Neuronal stem cell (in vitro differentiated cells): ENCODE data around the gene TTLL10.

ENCODE experiments used
- DNase-seq: peaks from one replicate; pipeline ENCODE4 v3.0.0-alpha.2; 2013; ENCODE audit warnings: low spot score
- H2AFZ ChIP-seq: one replicate; pipeline ENCODE4 v1.6.1; 2013; ENCODE audit warnings: mild to moderate bottlenecking, low read length, inconsistent platforms
- H2AK5ac ChIP-seq: 2 replicates; pipeline ENCODE4 v1.6.1; 2013; ENCODE audit warnings: low read depth, mild to moderate bottlenecking, inconsistent platforms, low read length, moderate library complexity, mixed read lengths
- H2BK120ac ChIP-seq: 2 replicates; pipeline ENCODE4 v1.6.1; 2013; ENCODE audit warnings: low read depth, mild to moderate bottlenecking, inconsistent platforms, low read length, moderate library complexity, mixed read lengths
- H2BK12ac ChIP-seq: one replicate; pipeline ENCODE4 v1.6.1; 2013; ENCODE audit warnings: low read length, inconsistent platforms
- H2BK15ac ChIP-seq: 2 replicates; pipeline ENCODE4 v1.6.1; 2013; ENCODE audit warnings: mild to moderate bottlenecking, low read length, inconsistent platforms, mixed read lengths
- H2BK5ac ChIP-seq: one replicate; pipeline ENCODE4 v1.6.1; 2013; ENCODE audit warnings: inconsistent platforms, mild to moderate bottlenecking, low read length, moderate library complexity
- H3K14ac ChIP-seq: one replicate; pipeline ENCODE4 v1.6.1; 2013; ENCODE audit warnings: low read length, inconsistent platforms
- H3K18ac ChIP-seq: 2 replicates; pipeline ENCODE4 v1.6.1; 2013; ENCODE audit warnings: low read length, inconsistent platforms
- H3K23ac ChIP-seq: 2 replicates; pipeline ENCODE4 v1.6.1; 2013; ENCODE audit warnings: low read depth, mild to moderate bottlenecking, mixed read lengths, low read length, inconsistent platforms; ENCODE audit not compliant: poor library complexity
- H3K27ac ChIP-seq: replicated peaks from 3 replicates; pipeline ENCODE4 v1.5.1; 2013; ENCODE audit warnings: low read length, inconsistent platforms
- H3K27me3 ChIP-seq, 3 experiments: 2 replicates each; pipeline ENCODE4 v1.6.1; 2013; ENCODE audit warnings: low read length in 3 of 3, mild to moderate bottlenecking in 2 of 3, inconsistent platforms in 1 of 3, low read depth in 1 of 3, mixed read lengths in 1 of 3, moderate library complexity in 1 of 3; ENCODE audit not compliant: control insufficient read depth in 3 of 3, insufficient read depth in 3 of 3
- H3K36me3 ChIP-seq, 2 donors: replicated peaks in 1 of 2; 2 replicates each; pipeline ENCODE4 v1.6.1; 2013; ENCODE audit warnings: low read length in 2 of 2; ENCODE audit not compliant: control insufficient read depth in 2 of 2, insufficient read depth in 2 of 2
- H3K4ac ChIP-seq: 2 replicates; pipeline ENCODE4 v1.6.1; 2013; ENCODE audit warnings: inconsistent platforms, mild to moderate bottlenecking, low read length, moderate library complexity
- H3K4me1 ChIP-seq, 2 donors: 1 replicate in 1 of 2; 2 replicates in 1 of 2; pipeline ENCODE4 v1.6.1; 2013; ENCODE audit warnings: low read length in 2 of 2, low read depth in 1 of 2; ENCODE audit not compliant: control insufficient read depth in 2 of 2, insufficient read depth in 1 of 2
- H3K4me2 ChIP-seq: one replicate; pipeline ENCODE4 v1.6.1; 2013; ENCODE audit warnings: mild to moderate bottlenecking, low read length, inconsistent platforms; ENCODE audit not compliant: insufficient read depth, poor library complexity, severe bottlenecking
- H3K4me3 ChIP-seq, 2 donors: 2 replicates each; pipeline ENCODE4 v1.5.1; 2013; ENCODE audit warnings: low read length in 2 of 2, mild to moderate bottlenecking in 2 of 2, inconsistent platforms in 1 of 2, moderate library complexity in 1 of 2
- H3K79me1 ChIP-seq: one replicate; pipeline ENCODE4 v1.6.1; 2013; ENCODE audit warnings: low read depth, mild to moderate bottlenecking, inconsistent platforms, low read length, moderate library complexity
- H3K9ac ChIP-seq: one replicate; pipeline ENCODE4 v1.6.1; 2013; ENCODE audit warnings: mild to moderate bottlenecking, low read depth, low read length, inconsistent platforms; ENCODE audit not compliant: poor library complexity
- H3K9me3 ChIP-seq, 2 donors: replicated peaks in 1 of 2; 2 replicates each; pipeline versions ENCODE3 to v1.6.1; 2013; ENCODE audit warnings: low read length in 2 of 2, mild to moderate bottlenecking in 2 of 2, inconsistent platforms in 1 of 2, low read depth in 1 of 2, mixed read lengths in 1 of 2, moderate library complexity in 1 of 2; ENCODE audit not compliant: control insufficient read depth in 2 of 2, insufficient read depth in 1 of 2
- H4K8ac ChIP-seq: one replicate; pipeline ENCODE4 v1.6.1; 2013; ENCODE audit warnings: low read depth, mild to moderate bottlenecking, inconsistent platforms, low read length, moderate library complexity
- H4K91ac ChIP-seq: one replicate; pipeline ENCODE4 v1.6.1; 2013; ENCODE audit warnings: low read length, low read depth, mild to moderate bottlenecking, inconsistent platforms; ENCODE audit not compliant: poor library complexity
- WGBS, 2 donors: extraction: QIAGEN DNeasy Blood & Tissue Kit; methylation state at CpG; one replicate each; pipeline ENCODE4 v1.1.7; 2013; ENCODE audit warnings: missing lambda C conversion rate in 2 of 2, mixed read lengths in 1 of 2; ENCODE audit not compliant: insufficient read length in 2 of 2, insufficient replicate concordance in 1 of 2; ENCODE audit errors: extremely low coverage in 2 of 2; 5-methylcytosine and 5-hydroxymethylcytosine counted together

Gene TTLL10

GRCh38 chr1:1211541-1212441, 38.1 kb downstream of the TTLL10 start:
- Histone ChIP-seq H2BK120ac (no peak overlapping the region), H3K27ac (no peak overlapping the region), H3K9me3 (no peaks in the 10 kb centered on the region), H3K4me2 (no peak overlapping the region), H3K4ac (no peak overlapping the region), H4K91ac (no peak overlapping the region), H3K9ac (peak overlapping the region; percentile 60), H4K8ac (no peak overlapping the region), H3K23ac (peak overlapping the region; percentile 65), H3K36me3 (peaks cover 0 to 12% of the 10 kb centered on the region in 2 donors), H2BK15ac (no peak overlapping the region), H2AK5ac (peak overlapping the region; percentile 75), H3K18ac (peak overlapping the region; percentile 38), H2BK5ac (no peak overlapping the region), H3K27me3 (peaks cover 0 to 9% (median 5%) of the 10 kb centered on the region in 3 experiments), H3K4me3 (no peak overlapping the region), H3K79me1 (peaks cover 1% of the 10 kb centered on the region), H3K14ac (peak overlapping the region; percentile 71), H2BK12ac (peak overlapping the region; percentile 73), H3K4me1 (peaks cover 0 to 5% of the 10 kb centered on the region in 2 donors), H2AFZ (no peak overlapping the region)
- WGBS, 2 donors: no CpG with 5 or more reads among the region's 28 CpGs
- DNase-seq: no peak

GRCh38 chr1:1212780-1213344, 39.2 kb downstream of the TTLL10 start:
- peaks cover 1% of the 10 kb centered on the region for H3K79me1 ChIP-seq
- no peak for DNase-seq
- no peak overlapping the region for H3K4me3 ChIP-seq
- no CpG with 5 or more reads among the region's 24 CpGs for WGBS, 2 donors
- H2BK5ac ChIP-seq: peak overlapping the region; percentile 75
- H3K18ac ChIP-seq: peak overlapping the region; percentile 48
- peaks cover 0 to 3% (median 0%) of the 10 kb centered on the region in 3 experiments for H3K27me3 ChIP-seq
- H3K27ac ChIP-seq: no peak overlapping the region
- H2BK12ac ChIP-seq: peak overlapping the region; percentile 58
- H4K8ac ChIP-seq: no peak overlapping the region
- no peak overlapping the region for H3K14ac ChIP-seq
- no peak overlapping the region for H2AFZ ChIP-seq
- peaks cover 0 to 5% of the 10 kb centered on the region in 2 donors for H3K4me1 ChIP-seq
- H2AK5ac ChIP-seq: peak overlapping the region; percentile 94
- H4K91ac ChIP-seq: no peak overlapping the region
- no peak overlapping the region for H3K4me2 ChIP-seq
- H3K9me3 ChIP-seq: no peaks in the 10 kb centered on the region
- H3K9ac ChIP-seq: no peak overlapping the region
- peak overlapping the region; percentile 73 for H3K23ac ChIP-seq
- H2BK120ac ChIP-seq: no peak overlapping the region
- no peak overlapping the region for H2BK15ac ChIP-seq
- peaks cover under 1 to 21% of the 10 kb centered on the region in 2 donors for H3K36me3 ChIP-seq
- H3K4ac ChIP-seq: peak overlapping the region; percentile 5

GRCh38 chr1:1213345-1214265, 39.9 kb downstream of the TTLL10 start, which contains the start of gene TNFRSF4:
TSS of gene TNFRSF4 (minus strand) at chr1:1214153. CDS start at chr1:1214127, 26 bp downstream.
- no peak within 1 kb of the TSS for H3K4ac ChIP-seq
- H3K4me3 ChIP-seq: no peak within 1 kb of the TSS
- H3K9me3 ChIP-seq: no peaks in the 10 kb centered on the region
- no CpG with 5 or more reads among the region's 56 CpGs for WGBS, 2 donors
- H2BK12ac ChIP-seq: peak within 1 kb of the TSS; percentile 41
- no peak within 1 kb of the TSS for H4K91ac ChIP-seq
- H3K27ac ChIP-seq: no peak within 1 kb of the TSS
- H3K4me2 ChIP-seq: no peak within 1 kb of the TSS
- peak within 1 kb of the TSS; percentile 75 for H2BK5ac ChIP-seq
- no peak for DNase-seq
- no peak within 1 kb of the TSS for H3K9ac ChIP-seq
- H4K8ac ChIP-seq: no peak within 1 kb of the TSS
- peaks cover 7 to 28% of the 10 kb centered on the region in 2 donors for H3K36me3 ChIP-seq
- H2AFZ ChIP-seq: no peak within 1 kb of the TSS
- H3K4me1 ChIP-seq: no peaks in the 10 kb centered on the region
- H3K23ac ChIP-seq: peak within 1 kb of the TSS; percentile 73
- H2BK120ac ChIP-seq: no peak within 1 kb of the TSS
- H2BK15ac ChIP-seq: peak within 1 kb of the TSS; percentile 49
- peak within 1 kb of the TSS; percentile 94 for H2AK5ac ChIP-seq
- H3K14ac ChIP-seq: peak within 1 kb of the TSS; percentile 31
- H3K27me3 ChIP-seq: peaks cover 0 to 3% (median 0%) of the 10 kb centered on the region in 3 experiments
- H3K18ac ChIP-seq: peak within 1 kb of the TSS; percentile 71
- H3K79me1 ChIP-seq: peaks cover 1% of the 10 kb centered on the region
